Stimulated activated CD4-positive, alpha-beta T cell treated with anti-CD3 and anti-CD28 coated beads, Interleukin-12 subunit alpha, Interleukin-12 subunit beta, amount 100 ng/mL, for 24 hours (primary cell): ENCODE measurements around the gene SPOCD1.

Experiments
- DNase-seq, 2 experiments: peaks; one replicate each; pipeline ENCODE4 v3.0.0-alpha.2; 2020; ENCODE audit warnings: low read depth in 2 of 2

SPOCD1 gene

GRCh38 chr1:31787261-31787660 lies 28.6 kb downstream of the SPOCD1 start:
- DNase-seq = no peak

DNA sequence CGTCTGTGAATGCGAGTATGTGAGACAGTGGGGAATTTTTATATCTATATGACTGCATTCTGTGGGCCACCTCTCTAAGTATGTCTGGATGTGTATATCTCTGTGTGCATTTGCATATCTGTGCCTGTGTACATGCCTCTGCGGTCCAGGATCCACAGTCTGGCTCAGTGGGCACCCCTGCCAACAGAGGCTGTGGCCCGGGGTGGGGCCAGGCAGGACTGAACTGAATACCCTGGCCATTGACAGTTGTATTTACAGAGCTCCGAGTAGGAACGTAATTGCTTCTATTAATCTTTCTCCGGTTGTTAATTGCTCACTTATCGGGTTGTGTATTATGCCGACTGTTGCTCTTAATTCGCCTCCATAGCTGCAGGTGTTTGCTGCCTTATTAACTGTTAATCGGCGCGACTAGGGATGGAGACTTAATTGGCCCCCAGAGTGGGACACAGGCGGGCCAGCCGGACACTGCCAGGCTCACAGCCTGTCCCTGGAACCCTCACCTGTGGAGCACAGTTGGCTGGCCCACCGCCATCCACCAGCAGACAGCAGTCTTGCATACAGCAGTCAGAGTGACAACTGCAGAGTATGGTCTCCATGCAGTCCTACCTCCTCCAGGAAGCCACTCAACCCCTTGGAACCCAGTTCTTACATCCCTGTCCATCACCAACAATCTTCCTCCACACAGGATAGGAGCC lies 29.3 kb downstream of the SPOCD1 start:
- no peak for DNase-seq

DNA sequence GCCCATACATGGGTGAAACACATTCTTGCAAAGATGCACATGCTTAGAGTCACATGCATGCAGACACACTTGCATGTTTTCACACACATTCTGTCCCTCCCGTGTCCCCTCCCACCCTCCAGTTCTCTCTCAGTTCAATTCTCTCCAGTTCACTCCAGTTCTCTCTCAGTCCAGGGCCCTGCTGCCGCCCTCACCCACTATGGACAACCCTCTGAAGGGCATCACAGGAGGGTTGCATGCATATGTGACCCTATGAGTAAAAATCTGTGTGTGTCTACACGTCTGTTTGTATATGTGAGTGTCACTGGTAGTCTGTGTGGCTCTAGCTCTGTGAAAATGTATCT lies 29.9 kb downstream of the SPOCD1 start:
- no peak for DNase-seq

DNA sequence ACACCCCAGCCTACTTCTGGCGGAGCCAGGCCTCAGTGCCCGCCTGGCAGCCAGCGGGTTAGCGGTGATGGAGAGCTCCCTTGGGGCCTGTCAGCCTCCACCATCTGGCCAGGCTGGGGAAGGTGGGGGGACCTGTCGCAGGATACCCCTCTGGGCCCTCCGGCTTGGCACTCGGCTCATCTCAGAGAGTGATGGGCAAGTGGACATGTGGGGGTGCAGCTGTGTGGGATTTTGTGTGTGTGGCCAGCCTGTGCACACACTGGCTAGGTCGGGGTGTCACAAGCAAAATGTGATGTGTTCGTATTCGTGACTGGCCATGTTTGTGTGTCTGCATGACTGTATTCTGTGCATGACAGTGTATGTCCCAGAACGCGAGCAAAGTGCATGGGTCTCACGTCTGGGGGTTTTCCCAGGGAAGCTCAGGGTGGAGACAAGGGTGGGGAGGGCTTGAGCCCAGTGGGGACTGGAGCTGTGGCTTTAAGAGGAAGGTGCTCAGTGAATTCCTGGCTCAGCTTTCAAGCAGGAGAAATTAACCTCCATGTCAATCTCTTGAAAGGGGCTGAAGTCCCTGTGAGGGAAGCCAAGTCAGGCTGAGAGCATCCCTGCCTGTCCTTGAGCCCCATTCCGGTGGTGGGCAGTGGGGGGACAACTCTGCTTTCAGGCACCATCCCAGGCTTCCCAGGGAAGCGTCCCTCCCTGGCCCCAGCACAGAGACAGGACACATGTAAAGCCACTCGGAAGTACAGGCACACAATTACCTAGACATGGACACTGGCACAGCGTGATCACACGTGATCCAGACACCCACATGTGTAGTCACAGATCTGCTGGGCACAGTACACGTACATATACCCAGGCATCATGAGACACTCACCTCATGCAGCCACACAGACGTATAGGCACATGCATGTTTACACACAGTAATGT lies 30.5 kb downstream of the SPOCD1 start:
- no peak for DNase-seq

DNA sequence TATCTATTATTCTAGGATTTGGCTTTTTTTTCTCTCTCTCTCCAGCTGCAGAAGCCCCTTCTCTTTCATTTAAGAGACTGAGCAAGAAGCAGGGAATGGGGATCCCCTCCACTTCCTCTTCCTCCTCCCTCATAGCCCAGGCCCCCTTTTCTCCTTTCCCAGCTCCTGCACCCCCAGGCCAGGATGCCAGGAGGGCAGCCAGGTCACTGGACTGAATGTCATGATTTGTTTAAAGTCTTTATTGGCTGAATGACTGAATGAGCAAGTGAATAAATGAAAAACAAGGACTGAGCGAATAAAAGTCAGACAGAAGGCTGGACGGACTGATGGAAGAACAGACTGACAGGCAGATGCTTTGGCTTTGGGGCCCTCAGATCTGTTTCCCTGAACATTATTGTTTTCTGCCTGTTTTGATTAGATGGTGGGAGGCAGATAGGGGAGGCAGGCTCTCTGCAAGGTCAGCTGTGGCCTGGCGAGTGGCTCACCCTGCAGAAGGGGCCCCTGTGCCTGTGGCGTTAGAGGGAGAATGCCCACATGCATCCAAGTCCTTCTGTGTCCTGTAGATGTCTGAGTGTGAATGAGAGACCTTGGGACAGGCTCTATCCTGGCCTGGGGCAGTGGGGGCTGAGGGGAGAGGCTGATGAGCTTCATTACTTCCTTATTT lies 31.3 kb downstream of the SPOCD1 start:
- no peak for DNase-seq

- DNase-seq = no peak
Observed at GRCh38 chr1:31783846-31784245, 32.0 kb downstream of the SPOCD1 start.

DNA sequence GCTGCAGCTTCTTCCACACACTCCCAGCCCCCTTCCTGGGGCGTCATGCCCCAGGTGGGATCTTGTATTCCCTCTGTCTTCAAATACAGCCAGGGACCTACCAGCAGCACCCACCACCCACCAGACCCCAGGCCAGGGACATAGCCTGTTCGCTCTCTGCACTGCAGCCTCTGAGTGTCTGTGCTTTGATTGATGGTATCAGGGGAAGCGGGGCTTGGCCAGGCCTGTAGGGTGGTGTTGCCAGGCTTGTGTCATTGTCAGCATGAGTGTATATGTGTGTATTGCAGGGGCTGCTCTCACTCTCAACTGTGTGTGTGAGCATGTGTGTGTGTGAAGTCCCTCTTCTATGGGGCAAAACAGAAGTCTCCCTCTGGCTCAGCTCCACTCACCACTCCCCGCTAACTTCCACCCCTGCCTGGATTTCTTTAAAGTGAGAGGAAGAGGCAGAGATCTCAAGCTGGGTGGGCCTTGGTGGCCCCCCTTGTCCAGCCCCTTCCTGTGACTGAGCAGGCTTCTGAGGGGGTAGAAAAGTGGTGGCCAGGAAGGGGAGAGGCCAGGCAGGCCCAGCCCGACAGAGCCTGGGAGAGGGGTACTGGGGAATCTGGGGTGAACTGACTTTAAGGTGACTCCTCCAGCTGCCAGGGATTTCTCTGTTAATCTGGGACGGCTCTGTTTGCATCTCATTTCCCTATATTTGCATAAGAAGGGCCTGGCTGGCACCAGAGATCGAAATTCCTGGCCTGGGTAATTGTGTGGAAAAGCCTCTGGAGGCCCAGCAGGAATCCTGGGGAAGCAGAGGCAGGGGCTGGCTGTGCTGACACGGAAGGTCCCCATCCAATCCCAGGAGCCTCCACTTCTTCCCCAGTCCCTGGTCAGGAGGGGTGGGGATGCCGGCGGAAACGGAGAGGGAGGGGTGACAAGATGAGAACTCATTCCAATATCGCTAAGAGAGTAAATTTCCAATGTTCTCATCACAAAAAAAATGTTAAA lies 33.1 kb downstream of the SPOCD1 start:
- no peak for DNase-seq

- DNase-seq = no peak
Observed at GRCh38 chr1:31781756-31782371, 34.0 kb downstream of the SPOCD1 start.

DNA sequence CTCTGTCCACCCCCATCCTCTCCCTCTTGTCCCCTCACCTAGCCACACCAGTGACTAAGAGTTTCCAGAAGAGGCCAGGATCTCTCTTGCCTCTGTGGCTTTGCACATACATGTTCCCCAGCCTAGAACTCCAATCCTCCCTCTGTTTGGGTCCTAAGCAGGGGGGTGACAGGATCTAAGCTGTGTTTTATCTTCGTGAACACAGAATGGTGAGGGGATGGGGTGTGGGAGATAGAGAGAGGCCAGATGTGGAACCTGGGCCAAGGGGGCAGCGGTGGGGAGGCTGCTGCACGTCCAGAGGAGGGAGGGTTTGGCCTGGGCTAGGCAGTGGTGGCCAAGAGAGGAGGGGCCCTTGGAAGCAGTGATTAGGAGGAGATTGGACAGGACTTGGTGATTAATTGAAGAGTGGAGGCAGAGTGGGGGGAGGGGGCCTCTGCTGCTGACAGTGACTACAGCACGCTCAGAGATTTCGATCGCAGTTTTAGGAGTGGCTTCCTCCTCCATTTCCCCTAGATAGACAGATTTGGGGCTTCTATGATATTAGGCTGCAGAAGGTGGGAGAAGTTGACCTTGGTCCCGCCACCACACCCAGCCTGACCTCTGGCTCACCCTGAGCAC lies 34.6 kb downstream of the SPOCD1 start:
- DNase-seq = no peak

GRCh38 chr1:31780632-31781031 lies 35.2 kb downstream of the SPOCD1 start:
- DNase-seq = no peak

- no peak for DNase-seq
Observed at GRCh38 chr1:31779687-31780086, 36.1 kb downstream of the SPOCD1 start.

GRCh38 chr1:31778763-31779488 lies 36.9 kb downstream of the SPOCD1 start:
- DNase-seq = no peak

DNA sequence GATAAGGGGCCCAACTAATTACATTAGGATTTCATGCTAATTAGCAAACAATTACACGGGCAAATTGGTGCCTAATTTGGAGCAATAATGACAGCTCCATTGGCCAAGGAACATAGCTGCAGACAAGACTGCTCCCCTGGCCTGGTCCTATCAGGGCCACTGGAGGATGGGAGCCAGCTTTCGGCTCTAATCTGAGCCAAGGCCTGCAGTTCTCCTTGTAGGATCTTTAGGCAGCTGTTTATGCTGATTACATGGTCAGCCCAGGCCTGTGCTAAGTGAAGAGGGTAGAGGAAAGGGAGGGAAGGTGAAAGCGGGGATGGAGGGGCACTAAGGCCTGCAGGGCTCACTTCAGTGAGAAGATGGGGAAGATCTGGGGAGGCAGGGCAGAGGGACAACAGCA lies 39.3 kb downstream of the SPOCD1 start:
- DNase-seq = no peak

DNA sequence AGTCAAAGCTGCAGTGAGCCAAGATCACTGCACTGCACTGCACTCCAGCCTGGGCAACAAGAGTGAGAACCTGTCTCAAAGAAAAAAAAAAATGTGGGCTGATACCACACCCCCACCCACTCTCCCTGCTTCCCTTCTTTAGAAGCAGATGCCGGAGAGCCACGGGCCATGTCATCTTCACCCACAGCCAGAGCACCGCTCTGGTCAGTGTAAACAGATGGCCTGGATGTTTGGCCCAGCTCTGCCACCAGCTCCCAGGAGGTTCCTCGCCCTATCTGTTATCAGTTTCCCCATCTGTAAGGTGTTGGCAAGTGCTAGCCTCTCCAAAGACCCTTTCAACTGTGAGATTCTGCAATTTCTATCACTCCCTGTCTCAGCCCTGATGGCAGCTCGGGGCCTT lies 39.8 kb downstream of the SPOCD1 start:
- DNase-seq = no peak

GRCh38 chr1:31775210-31775999 lies 40.4 kb downstream of the SPOCD1 start:
- no peak for DNase-seq

- DNase-seq = no peak
Observed at GRCh38 chr1:31774495-31774894, 41.3 kb downstream of the SPOCD1 start.

DNA sequence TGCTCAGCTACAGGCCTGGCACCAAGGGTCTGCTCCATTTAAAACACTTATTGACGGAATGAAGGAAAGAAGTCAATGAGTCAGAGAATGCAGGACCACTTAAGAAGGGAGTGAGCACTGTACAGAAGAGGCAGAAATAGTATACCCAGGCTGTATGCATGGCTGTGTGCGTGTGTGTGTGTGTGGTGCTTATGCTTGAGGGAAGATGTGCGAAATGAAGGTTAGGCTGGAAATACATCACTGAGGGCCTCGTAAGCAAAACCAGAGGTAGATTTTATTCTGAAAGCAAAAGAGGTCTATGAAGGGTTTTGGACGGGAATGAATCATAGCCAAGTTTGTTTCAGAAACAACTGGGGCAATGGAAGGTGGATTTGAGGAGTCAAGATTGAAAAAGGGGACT lies 42.0 kb downstream of the SPOCD1 start:
- no peak for DNase-seq

DNA sequence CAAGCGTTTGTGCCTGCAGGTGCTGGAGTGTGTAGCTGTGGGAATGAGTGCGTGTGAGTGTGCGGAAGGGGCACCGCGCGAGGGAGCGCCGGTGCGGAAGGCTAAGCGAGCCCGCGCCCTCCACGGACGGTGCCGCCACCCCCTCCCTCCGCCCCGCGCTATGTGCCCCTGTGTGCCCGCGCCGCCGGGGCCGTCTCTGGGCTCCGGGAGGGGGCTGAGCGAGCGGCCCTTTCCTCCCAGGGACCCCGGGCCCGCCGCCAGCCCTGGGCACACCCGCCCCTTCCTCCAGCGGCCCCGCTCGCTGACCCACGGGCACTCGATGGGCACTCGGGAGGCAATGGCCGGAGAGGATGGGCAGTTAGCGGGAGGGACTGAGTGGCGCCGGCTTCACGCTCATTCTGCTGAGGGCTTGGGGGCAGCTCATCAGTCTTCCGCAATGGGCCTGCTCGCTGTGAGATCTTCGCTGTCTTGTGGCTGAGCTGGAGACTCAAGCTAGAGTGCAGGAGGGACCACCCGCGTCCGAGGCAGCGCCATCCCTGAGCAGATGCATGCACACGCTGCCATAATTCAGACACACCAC lies 43.1 kb downstream of the SPOCD1 start:
- DNase-seq = no peak
